ENCODE measurements around the gene MBP. TPM values are rescaled to one million over a fixed set of nuclear protein-coding genes. Genes with fewer than 3 reads are reported as not detected.
A peak's percentile ranks its signal among the peaks of the same experiment; 100 is the strongest.

The MBP gene
- total RNA-seq, 1 experiment from 2014 or later: under 0.01 TPM

- DNase-seq (ENCODE audit: low read depth): peak; percentile 92
Measured at GRCh38 chr18:77114415-77115191, 18.0 kb downstream of the MBP start.

DNA sequence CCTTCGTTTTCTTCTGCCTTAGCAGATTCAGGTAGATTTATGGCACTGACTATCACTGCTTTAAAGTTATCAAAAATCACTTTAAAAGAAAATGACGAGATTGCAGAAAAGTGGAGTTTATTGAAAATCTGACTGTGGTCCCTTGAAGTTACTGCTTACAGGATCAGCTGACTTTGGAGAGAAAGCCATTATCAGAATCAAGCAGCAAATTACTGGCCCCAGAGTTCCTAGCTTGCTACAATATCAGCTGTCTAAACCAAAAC is 18.5 kb downstream of the MBP start:
- no peak for DNase-seq (ENCODE audit: low read depth)

GRCh38 chr18:77113361-77114151 is 19.0 kb downstream of the MBP start:
- no peak for DNase-seq (ENCODE audit: low read depth)

DNA sequence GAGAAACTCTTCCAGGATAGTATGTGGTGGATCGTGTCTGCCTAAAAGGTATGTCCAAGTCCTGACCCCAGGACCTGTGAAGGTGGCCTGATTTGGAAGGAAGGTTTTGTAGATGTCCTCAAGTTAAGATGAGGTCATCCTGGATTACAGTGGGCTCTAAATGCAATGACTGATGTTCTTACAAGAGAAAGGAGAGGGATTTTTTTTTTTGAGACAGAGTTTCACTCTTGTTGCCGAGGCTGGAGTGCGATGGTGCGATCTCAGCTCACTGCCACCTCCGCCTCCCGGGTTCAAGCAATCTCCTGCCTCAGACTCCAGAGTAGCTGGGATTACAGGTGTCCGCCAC is 19.9 kb downstream of the MBP start:
- DNase-seq (ENCODE audit: low read depth): no peak

- no peak for DNase-seq (ENCODE audit: low read depth)
Measured at GRCh38 chr18:77111951-77112746, 20.4 kb downstream of the MBP start.

GRCh38 chr18:77111449-77111848 is 21.1 kb downstream of the MBP start:
- DNase-seq (ENCODE audit: low read depth): no peak

GRCh38 chr18:77110936-77111335 is 21.6 kb downstream of the MBP start:
- no peak for DNase-seq (ENCODE audit: low read depth)

DNA sequence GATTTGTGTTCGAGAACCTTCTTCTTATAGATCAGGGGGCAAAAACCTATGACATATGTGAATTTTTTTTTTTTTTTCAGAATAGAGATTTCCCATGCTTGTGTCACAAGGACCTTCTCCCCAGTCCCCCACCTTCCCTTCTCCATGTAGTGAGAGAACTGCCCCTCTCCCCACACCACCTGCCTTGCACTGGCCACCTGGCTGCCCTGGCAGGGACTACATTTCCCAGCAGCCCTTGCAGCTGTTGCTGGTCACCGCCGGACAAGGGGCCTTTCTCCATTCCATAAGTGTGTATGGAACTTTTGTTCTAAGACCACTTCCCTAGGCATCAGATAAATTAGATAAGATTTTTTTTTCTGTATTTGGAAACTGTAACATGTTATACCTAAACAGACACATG is 22.2 kb downstream of the MBP start:
- no peak for DNase-seq (ENCODE audit: low read depth)

DNA sequence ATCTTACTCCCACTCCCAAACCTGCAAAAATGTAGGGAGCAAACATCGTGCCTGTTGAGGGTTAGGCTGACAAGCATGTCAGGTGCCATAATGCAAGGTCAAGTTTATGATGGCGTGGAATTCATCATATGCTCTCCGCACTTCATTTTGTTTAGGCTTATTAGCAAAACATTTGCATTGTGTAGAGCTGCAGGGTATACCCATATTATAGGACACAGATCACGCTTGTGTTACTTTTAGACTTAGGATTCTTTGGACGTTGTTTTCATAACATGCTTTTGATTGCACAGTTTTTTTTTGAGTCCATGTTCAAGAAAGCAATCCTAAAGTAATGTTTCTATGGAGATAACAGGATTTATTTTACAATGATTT is 22.9 kb downstream of the MBP start:
- DNase-seq (ENCODE audit: low read depth): no peak

GRCh38 chr18:77108821-77109647 is 23.5 kb downstream of the MBP start:
- no peak for DNase-seq (ENCODE audit: low read depth)

DNA sequence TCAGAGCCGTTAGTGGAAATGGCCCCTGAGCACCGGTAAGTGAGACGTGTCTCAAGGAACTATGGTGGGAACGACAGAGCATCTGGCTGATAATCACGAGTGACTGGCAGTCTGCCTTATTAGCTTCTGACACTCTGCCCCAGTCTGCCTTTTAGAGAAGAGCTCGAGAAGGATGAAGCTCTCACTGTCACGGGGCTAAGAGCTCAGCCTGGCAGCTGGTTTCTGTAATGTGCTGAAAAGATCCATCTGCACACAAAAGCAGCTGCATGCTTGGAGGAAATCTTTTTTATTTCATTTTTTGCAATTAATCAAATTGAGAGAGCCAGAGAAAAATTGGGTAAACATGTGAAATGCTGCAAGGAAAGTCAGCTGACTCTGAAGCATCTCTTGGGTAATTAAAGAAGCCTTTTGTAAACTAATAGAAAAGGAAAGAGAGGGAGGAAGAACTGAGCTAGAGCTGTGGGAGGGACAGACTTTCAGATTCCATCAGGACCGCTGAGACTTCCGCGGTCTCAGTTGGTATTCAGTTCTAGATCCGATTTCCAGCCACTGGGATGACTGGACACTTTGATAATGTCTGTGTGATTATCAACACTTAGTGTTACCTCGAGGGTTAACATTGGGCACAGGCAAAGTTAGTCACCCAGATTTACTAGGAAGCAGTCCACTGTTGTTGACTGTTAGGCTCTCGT is 24.4 kb downstream of the MBP start:
- peak; percentile 94 for DNase-seq (ENCODE audit: low read depth)

GRCh38 chr18:77107292-77107691 is 25.3 kb downstream of the MBP start:
- no peak for DNase-seq (ENCODE audit: low read depth)

- no peak for DNase-seq (ENCODE audit: low read depth)
Measured at GRCh38 chr18:77106331-77106730, 26.3 kb downstream of the MBP start.

- no peak for DNase-seq (ENCODE audit: low read depth)
Measured at GRCh38 chr18:77105680-77106079, 26.9 kb downstream of the MBP start.

- DNase-seq (ENCODE audit: low read depth): no peak
Measured at GRCh38 chr18:77105028-77105427, 27.6 kb downstream of the MBP start.

DNA sequence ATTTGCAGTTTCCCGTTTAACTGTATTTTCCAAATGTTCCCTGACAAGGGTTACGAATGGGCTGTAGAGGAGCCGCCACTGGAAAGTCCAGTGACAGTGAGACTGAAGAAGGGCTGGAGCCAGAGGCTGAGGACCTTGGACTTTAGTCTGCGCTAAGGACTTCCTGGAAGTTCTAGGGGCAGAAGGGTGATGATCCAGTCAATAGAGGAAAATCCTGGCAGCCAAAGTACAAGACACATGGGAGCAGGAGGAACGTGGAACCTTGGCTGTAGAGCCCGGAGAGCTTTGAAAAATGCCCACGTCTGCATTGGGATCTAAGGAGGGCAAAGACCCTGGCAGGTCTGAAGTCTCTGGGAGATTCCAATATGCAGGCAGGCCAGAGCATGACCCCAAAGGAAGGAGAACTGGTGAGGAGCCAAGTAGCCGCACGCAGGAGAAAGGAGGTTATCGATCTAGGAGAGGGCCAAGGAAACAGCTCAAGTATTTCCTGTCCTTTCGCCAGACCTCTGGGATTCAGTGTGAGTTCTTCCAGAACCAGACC is 28.5 kb downstream of the MBP start:
- no peak for DNase-seq (ENCODE audit: low read depth)

- no peak for DNase-seq (ENCODE audit: low read depth)
Measured at GRCh38 chr18:77103187-77103850, 29.3 kb downstream of the MBP start.

- peak; percentile 73 for DNase-seq (ENCODE audit: low read depth)
Measured at GRCh38 chr18:77102259-77103040, 30.1 kb downstream of the MBP start.
